Activated CD4-positive, alpha-beta T cell treated with anti-CD3 and anti-CD28 coated beads, Interleukin-2, amount 50 U/mL, for 48 hours (primary cell): ENCODE data around the gene GRAP2.
"Not testable (repeated sequence)": the region's sequence is repeated elsewhere in the genome, so short reads cannot be mapped to it uniquely, and the experiment has no call there.

Source experiments
- DNase-seq, 2 experiments: peaks; one replicate each; pipeline ENCODE4 v3.0.0-alpha.2; 2020

The GRAP2 gene

GRCh38 chr22:39900306-39901227 lies at the start of gene GRAP2:
Gene GRAP2 (plus strand): TSS chr22:39901084. CDS start chr22:39947107, 46,023 bp downstream.
- DNase-seq, result peak; percentile 49 to 64

GRCh38 chr22:39851606-39852315 lies 49.1 kb upstream of the GRAP2 start:
- no peak for DNase-seq

- DNase-seq, result no peak
Measured at GRCh38 chr22:39852799-39853198, 48.1 kb upstream of the GRAP2 start.

- DNase-seq, result no peak
Measured at GRCh38 chr22:39856588-39856987, 44.3 kb upstream of the GRAP2 start.

GRCh38 chr22:39859903-39860588 lies 40.8 kb upstream of the GRAP2 start:
- no peak for DNase-seq

GRCh38 chr22:39868741-39869140 lies 32.1 kb upstream of the GRAP2 start:
- DNase-seq, result no peak

- not testable (repeated sequence) for DNase-seq
Measured at GRCh38 chr22:39869797-39870196, 31.1 kb upstream of the GRAP2 start.

GRCh38 chr22:39871008-39871798 lies 29.7 kb upstream of the GRAP2 start:
- no peak for DNase-seq

GRCh38 chr22:39872548-39872947 lies 28.3 kb upstream of the GRAP2 start:
- DNase-seq, result no peak

- DNase-seq, result no peak
Measured at GRCh38 chr22:39873965-39874364, 26.9 kb upstream of the GRAP2 start.

- not testable (repeated sequence) for DNase-seq
Measured at GRCh38 chr22:39875176-39875885, 25.6 kb upstream of the GRAP2 start.

GRCh38 chr22:39877079-39877845 lies 23.6 kb upstream of the GRAP2 start:
- DNase-seq, result no peak

- DNase-seq, result no peak
Measured at GRCh38 chr22:39880722-39881121, 20.2 kb upstream of the GRAP2 start.

- no peak for DNase-seq
Measured at GRCh38 chr22:39883057-39883456, 17.8 kb upstream of the GRAP2 start.

- DNase-seq, result not testable (repeated sequence)
Measured at GRCh38 chr22:39889924-39890323, 11.0 kb upstream of the GRAP2 start.

- no peak for DNase-seq
Measured at GRCh38 chr22:39893526-39893925, 7.4 kb upstream of the GRAP2 start, which contains the start of gene ENTHD1. Gene ENTHD1 (minus strand): TSS chr22:39893760. CDS start chr22:39887748, 6,012 bp downstream.

- DNase-seq, result no peak
Measured at GRCh38 chr22:39894554-39895092, 6.3 kb upstream of the GRAP2 start.

GRCh38 chr22:39895682-39896081 lies 5.2 kb upstream of the GRAP2 start:
- no peak for DNase-seq

- no peak for DNase-seq
Measured at GRCh38 chr22:39896313-39896996, 4.4 kb upstream of the GRAP2 start.

GRCh38 chr22:39897841-39898240 lies 3.0 kb upstream of the GRAP2 start:
- no peak for DNase-seq
